ENCODE data around the gene ZNF384.

Gene ZNF384

DNA sequence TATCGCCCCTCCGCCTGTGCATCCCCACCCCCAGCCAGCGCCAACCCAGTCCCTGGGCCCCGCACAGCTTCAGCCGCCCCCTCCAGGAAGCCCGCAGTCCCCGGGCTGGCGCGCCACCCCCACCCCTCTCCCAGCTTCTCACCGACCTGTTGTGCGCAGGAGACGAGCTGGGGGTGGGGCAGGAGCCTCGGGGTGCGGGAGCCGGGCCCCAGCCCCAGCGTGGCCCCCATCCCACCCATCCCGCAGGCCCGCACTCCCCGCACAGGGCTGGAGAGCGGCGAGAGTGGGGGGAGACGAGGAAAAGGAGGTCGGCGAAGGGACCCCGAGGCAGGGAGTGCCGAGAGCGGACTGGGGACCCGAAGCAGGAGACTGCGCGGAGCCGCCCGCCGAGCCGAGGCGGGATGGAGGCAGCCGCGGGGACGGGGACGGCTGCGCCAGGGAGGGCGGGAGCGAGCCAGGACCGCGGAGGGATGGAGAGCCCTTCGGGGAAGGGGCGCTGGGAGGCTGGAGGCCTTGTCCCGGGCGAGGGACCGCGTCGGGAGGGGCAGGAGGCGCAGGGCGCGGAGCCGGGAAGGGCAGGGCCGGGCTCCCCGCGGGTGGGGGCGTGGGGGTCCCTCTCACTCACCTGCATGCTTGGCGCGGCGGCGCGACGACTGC is 10.9 kb upstream of the ZNF384 start:
- H3K4me3 ChIP-seq (ENCODE audit: low read depth, low read length) = peak overlapping the region; percentile 78

DNA sequence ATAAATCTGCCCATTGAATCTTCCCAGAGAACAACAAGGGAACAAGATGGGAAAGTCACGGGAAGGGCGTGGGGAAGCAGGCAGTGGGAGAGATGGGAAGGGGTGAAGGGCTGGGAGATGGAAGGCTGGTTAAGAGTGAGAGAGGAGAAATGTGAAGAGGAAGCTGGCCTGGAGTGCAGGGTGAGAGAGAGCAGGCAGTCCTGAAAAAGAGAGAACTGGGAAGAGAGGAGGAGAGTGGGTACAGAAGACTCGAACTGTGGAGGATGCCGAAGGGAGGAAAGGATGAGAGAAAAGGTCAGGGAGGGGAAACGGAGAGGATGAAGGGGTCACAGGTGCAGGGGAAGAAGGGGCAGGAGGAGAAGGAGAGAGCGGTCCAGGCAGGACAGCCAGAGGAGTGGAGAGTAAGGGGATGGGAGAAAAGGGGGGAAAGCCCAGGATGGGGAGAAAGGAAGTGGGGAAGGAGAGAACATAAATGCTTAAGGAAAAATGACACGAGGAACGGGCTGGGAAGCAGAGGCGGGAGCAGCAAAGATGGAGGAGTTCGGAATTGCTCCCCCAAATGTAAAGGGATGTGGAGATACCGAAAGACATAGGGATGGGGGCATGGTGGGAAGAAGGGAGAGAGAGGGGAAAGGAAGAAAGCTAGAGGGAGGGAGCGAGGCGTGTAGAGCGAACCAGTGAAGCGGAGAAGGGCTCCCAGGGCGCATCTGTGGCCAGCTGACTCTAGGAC is 10.2 kb upstream of the ZNF384 start:
- peak overlapping the region; percentile 78 for H3K4me3 ChIP-seq (ENCODE audit: low read depth, low read length)

DNA sequence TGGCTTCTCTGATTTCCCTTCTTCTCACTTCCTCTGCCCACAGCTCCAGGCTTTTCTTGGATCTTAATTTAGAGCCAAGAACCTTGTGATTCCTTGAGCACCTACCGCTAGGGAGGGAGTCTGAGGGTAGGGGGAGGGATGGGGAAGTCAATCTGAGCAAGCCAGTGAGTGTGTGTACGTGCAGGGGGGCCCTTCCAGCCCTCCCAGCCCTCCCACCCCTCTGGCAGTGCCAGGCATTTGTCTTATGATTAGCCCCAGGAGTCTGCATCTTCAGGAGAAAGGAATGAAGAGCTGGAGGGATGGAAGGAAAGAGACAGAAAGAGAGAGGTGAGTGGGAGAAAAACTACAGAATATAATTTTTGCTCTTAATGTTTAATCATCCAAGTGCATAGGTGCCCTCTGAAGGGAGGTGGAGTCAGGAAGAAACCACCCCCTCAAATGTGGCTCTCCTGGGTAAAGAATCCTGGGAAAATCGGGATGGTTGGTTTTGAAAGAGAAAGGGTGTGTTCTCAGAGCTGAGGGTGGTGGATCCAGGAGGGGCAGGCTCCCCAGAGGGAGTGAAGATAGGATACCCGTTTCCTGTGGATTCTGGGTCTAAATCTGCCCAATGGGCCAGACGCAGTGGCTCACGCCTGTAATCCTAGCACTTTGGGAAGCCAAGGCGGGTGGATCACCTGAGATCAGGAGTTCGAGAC is 9.3 kb upstream of the ZNF384 start:
- no peak overlapping the region for H3K4me3 ChIP-seq (ENCODE audit: low read depth, low read length)

DNA sequence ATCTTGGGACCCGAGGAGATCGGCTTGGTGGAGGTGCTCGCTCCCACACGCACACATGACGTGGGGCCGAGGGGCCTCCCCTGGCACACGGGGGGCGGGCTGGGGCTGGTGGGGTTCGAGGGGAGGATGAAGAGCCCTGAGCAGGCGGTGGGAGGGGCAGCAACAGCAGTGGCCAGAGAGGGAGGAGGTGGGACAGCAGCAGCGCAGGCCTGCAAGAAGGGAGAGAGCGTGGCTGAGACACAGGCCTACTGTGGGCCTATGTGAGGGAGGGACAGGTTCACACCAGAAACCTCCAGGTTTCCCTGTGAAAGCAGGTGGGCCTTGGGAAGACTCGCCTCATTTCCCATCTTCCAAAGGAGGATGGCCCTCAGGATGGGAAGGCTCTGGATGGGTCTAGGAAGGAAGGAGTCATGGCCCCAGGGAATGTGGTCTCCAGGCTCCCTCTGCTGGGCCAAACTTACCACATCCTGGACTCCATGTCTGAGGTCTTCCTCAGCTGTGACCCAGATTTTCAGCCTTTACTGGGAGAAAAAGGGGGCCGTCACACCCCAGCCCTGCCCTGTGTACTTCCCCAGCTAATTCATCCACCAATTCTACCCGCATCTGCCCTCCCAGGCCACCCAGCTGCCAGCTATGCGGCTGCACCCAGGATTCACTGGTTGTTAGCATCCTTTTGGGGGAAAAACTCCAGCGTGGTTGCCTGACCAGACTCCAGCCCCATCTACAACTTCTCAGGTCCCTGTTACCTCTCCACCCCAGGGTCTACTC is 8.6 kb upstream of the ZNF384 start:
- H3K4me3 ChIP-seq (ENCODE audit: low read depth, low read length) = no peak overlapping the region

DNA sequence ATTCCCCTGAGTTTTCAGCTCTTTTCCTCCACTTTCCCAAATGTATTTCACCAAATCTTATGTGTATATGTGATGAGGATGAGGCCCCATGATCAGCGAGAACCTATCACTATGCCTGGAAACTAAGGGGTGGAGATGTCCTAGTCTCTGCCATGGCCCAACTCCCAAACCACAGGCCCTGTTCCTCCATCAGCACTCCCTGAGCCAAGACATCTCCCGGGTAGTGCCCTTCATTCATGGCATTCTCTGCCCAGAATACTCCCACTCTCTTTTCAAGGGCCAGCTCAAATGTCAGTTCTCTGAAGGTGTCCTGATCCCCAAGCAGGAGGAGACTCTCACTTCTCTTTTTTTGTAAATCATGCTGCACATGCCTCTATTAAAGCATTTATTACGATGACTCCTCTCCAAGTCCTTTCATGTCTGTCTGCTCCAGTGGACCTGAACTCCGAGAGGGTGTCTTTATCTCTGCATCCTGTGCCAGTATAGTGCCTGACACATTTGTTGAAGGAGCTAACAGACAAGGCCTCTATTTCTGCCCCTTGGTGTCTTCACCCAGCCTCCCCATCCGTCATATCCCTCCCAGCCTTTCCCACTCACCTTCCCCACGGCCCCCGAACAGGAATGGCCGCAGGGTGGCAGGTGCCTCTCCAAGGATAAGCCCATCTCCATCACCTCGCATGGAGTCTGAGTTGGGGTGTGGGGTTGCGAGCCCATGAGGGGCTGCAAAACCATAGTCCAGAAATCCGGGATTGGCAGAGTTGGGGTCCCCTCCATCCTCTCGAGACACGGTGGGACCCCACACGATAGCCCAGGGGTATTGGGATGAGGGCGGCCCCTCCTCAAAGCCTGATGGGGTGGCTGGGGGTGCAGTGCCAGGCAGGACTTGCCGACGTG is 7.8 kb upstream of the ZNF384 start:
- H3K4me3 ChIP-seq (ENCODE audit: low read depth, low read length) = no peak overlapping the region

DNA sequence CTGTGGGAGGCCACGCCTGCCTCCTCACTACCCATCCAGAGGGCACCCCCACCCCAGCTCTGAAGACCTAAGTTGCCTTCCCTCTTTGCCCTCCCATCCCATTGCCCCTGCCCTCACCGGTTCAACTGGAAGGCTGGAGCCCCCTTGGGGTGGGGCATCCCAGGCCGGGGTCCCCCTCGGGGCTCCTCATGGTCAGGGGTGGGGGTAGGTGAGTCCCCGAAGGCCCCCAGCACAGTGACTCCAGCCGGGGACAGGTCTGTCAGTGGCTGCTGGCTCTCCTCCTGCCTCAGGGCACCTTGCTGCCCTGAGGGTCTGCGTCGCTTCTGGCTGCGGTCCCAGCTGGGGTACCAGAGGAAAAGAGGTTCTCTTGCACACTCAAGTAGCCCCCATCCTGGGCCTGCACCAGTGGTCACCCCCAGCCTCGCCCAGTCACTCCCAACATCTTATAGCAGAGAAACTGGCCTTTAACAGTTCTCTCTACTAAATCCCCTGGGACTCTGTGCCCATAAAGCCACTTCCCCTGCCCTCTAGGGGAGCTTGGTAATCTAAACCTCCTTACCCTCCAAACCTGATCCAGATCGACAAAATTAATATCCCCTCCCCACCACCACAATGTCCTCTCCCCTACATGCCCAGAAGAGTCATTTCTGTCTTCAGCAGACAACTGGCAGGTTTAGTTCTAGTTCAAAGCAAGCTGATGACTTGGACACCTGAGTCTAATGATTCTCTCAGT is 6.3 kb upstream of the ZNF384 start:
- H3K4me3 ChIP-seq (ENCODE audit: low read depth, low read length) = no peak overlapping the region

DNA sequence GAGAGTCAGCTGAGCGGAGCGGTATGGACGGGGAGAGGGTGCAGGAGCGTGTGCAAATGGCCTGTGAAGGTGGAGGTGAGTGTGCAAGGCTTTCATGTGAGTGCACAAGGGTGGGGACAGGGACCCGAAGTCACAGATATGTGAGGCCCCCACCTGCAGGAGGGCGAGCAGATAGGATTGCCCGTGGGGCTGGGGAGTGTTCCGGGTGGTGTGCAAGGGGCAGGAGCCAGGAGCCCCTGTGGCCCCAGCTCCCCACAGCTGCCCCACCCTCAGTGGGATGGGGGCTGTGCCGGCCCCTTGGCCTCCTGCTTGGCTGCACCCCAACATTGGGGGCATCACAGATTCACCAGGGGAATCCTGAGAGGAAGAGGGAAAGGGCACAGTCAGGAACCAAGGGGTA is 5.5 kb upstream of the ZNF384 start:
- H3K4me3 ChIP-seq (ENCODE audit: low read depth, low read length) = no peak overlapping the region

DNA sequence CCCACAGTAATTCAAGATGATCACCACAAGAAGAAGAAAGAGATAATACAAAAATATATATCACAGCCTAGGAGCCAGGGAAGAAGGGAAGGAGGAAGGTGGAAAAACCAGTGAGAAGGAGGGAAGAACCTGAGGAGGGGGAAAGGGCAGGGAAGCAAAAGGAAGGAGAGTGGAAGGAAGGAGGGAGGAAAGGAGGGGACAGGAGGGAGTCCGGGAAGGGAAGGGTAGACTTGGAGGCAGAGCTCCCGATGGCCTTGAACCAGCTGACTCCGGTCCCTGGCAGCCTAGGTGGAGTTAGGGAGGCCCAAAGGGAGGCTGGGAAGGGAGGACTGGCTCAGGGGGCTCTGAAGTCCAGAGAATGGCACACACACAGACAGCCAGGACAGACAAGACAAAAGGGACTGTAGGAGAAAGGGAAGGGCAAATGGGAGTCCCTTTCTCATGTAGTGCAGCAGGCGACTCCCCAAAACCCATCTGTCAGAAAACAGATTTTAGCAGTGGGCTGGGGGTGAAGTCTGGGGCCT is 4.7 kb upstream of the ZNF384 start:
- no peak overlapping the region for H3K4me3 ChIP-seq (ENCODE audit: low read depth, low read length)

DNA sequence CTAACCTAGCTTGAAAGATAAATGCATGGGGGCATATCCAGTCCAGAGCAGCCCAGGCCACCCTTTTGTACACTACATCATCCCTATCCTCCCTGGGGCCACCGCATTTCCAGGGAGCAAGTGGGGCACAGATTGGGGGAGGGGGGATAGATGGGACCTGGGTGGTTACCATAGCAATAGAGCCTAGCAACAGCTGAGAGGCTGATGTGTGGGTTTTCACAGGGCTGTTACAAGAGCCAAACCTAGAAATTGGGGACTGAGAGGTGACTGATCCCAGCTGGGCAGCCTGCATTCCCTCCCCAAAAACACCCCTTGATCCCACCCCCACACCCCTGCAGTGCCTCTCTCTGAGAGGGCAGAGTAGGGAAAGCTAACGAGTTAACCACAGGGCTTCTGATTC is 3.7 kb upstream of the ZNF384 start:
- no peak overlapping the region for H3K4me3 ChIP-seq (ENCODE audit: low read depth, low read length)

DNA sequence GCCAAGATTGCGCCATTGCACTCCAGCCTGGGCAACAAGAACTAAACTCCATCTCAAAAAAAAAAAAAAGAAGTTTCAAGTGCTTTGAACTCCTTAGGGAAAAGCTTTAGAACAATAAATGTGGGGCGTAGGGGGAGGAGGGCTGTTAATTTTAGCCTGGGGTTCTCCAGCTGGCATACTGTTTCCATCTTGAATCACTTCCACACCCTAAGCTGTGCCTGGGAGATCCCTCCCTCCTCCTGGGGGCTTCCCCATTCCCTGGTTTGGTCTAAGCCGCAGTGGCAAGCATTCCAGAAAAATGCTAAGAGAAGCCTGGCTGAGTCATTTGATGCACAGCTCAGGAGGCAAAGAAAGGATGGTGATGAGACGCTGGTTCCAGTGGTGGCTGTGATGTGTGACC is 2.3 kb upstream of the ZNF384 start:
- no peak overlapping the region for H3K4me3 ChIP-seq (ENCODE audit: low read depth, low read length)

DNA sequence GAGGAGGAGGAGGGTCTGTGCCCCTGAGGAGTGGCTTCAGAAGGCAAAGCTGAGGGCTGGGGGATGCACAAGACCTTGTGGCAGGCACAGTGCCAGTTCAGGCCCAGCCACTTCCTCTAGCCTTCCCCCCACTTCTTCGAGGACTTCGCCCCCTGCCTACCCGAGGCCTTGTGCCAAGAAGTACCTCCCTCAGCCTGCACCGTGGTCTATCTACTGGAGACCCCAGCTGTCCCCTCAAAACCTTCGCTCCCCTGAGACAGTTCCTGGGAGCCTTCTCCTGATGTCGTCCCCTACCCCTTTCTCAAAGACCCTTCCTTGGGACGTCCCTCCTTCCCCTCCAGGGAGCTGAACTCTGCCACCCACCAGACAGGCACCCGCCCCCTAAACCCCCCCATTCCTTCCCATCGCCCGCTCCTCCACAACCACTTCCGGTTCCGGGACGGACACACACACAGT is 604 bp downstream of the ZNF384 start:
- peak overlapping the region; percentile 96 for H3K4me3 ChIP-seq (ENCODE audit: low read depth, low read length)

DNA sequence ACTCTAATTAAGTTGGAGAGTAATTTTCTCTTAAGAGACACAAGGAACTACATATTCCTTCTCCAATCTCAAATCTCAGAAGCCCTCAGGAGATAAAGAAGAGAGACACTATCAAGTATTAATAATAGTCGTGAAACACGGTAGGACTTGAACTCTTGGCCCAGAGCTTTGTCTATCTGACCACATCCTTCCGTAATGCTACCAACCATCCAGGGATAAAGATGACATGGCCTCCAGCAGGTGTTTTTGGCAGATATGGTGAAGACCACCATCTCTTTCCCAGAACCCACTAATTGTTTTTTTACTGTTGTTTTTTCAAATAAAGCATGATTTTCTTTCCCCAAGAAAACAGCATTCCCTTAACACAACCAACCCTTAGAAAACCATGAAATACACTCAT is 3.4 kb downstream of the ZNF384 start:
- no peak overlapping the region for H3K4me3 ChIP-seq (ENCODE audit: low read depth, low read length)

DNA sequence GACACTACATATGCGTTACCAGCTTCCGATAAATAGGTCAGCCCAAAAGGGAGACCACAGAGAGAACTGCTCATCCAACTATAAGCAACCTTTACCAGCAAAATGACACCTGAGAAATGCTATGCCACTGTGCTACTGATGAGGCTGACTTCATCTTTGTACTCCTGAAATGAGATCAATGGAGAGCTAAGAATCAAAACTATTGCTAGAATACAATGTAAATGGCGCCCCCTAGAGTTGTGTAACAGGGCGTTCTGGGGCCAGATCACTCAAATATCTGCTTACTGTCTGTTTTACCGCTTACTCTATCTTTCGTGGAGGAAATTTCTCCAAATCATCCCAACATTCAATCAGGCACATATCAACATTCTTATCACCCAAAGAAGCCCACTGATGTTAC is 4.6 kb downstream of the ZNF384 start:
- H3K4me3 ChIP-seq (ENCODE audit: low read depth, low read length) = no peak overlapping the region

DNA sequence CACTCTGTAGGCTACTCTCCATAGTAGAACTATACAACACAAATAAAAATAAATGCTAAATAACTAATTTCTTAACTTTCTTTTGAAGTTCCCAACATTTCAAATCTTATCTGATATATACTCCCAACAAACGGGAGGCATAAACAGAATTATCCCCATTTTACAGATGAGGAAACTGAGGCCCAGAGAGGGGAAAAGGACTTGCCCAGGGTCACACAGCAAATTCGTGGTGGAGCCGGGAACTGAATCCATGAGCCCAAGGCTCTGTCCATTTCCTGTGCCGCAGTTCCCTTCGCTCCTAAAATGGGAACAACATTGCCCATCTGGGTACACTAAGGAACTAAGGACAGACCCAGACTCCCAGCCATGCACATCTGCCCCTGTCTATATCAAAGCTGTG is 12.2 kb downstream of the ZNF384 start:
- no peak overlapping the region for H3K4me3 ChIP-seq (ENCODE audit: low read depth, low read length)

DNA sequence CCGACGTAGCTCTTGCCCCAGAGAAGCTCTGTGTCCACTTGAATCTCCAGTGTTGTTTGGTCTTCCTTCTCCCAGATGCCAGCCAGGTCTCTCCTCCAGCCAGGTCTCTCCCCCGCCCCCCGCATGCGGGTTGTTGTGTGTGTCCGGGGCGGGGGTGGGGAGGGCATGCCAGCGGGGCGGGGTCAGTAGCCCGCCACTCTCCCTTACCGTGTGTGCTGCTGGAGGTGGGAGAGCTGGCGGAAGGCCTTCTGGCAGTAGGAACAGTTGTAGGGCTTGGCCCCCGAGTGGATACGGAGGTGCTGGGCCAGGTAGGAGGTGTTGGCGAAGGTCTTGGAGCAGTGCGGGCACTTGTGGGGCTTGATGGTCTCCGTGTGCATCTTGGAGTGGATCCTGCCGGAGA is 17.0 kb downstream of the ZNF384 start:
- no peak overlapping the region for H3K4me3 ChIP-seq (ENCODE audit: low read depth, low read length)

DNA sequence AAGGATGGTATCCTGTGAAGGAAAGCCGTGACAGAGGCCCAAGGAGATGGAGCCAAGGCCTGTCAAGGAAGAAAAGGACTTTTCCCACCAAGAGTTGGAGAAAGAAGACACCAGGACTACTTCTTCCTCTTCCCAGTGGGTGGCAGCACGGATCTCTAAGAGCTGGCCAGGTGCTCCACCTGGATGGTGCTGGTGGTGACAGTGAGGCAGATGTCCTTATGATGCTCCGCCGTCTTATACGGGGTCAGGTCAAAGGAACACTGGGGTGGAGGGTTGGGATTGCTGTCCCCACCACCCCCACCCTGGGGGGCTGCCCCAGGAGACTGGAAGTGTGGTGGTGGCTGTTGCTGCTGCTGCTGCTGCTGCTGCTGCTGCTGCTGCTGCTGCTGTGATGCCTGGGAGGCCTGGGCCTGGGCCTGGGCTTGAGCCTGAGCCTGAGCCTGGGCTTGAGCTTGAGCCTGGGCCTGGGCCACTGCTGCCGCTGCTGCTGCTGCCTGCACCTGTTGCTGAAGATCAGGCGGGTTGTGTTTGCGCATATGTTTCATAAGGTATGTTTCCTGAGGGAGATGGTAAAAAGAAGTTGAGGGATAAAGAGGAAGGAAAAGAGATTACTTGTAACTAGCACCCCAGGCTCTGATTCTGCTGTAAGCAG is 21.5 kb downstream of the ZNF384 start:
- H3K4me3 ChIP-seq (ENCODE audit: low read depth, low read length) = no peak overlapping the region

DNA sequence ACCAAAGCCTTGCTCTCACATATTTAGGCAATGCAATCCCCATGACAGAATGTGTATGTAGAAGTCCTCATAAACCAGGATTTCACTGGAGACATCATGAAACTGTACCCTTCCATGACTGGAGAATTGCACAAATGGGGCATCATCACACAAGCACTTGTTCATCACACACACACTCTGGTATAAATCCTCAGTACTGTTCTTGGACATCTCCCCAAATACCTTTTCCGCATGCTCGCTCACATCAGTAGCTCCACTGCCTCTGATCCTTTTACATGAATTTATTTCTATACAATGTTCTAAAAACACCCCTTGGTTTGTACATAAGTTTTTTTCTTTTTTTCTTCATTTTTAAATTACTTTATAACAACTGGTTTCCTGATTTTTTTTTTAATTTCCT is 23.0 kb downstream of the ZNF384 start:
- H3K4me3 ChIP-seq (ENCODE audit: low read depth, low read length) = no peak overlapping the region

DNA sequence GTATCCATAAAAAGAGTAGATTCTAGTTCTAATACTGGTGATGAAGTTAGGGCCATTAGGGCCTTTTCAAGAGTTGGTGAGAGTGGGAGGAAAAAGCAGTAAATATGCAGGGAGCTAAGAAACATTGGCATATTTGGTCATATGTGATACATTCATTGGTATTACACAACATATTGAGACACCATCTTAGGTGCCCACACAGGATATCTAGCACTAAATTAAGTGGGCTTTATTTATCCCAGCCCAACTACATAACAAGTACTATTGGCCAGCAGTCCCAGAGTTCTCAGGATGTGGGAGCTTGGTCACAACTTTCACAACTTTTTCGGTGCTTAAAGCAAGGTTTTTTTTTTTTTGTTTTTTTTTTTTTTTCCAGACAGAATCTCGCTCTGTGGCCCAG is 24.3 kb downstream of the ZNF384 start:
- no peak overlapping the region for H3K4me3 ChIP-seq (ENCODE audit: low read depth, low read length)
